Measurements from ENCODE around the gene MAPKBP1. TPM values are rescaled to one million over a fixed set of nuclear protein-coding genes. Genes with fewer than 3 reads are reported as not detected.

The MAPKBP1 gene
- total and polyA plus RNA-seq, 2 of the 8 experiments (the other 6 are each of a cell fraction or from before 2014, with no cell fraction given) = 4.3 to 11.3 TPM

DNA sequence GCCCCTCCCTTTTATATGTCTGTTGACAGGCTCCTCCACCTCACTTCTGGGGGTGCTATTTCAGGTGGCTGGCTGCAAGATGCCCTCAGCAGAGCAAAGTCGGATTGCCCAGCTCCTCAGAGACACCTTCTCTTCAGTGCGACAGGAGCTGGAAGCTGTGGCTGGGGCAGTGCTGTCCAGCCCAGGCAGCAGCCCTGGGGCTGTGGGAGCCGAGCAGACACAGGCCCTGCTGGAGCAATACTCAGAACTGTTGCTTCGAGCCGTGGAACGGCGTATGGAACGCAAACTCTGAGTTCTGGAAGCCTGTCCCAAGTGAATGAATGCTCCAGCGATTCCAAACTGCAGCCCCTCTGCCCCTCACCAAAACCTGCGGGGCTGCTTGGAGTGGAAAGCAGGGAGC is 50.9 kb downstream of the MAPKBP1 start:
- no peak for FAIRE-seq
- H3K79me1 ChIP-seq (ENCODE audit: low read depth, low read length) = no peaks in the 10 kb centered on the region
- peaks cover 10% of the 10 kb centered on the region; the same call in 1 of the 2 replicates for H3K23me2 ChIP-seq (ENCODE audit: low read depth, low read length)
- H2BK15ac ChIP-seq (ENCODE audit: low read length) = no peak overlapping the region
- no peak overlapping the region for H2BK120ac ChIP-seq (replicated peaks; ENCODE audit: low read depth, low read length)
- WGBS, 2 experiments (ENCODE audit: extremely low coverage in 1 of 2, insufficient coverage in 1 of 2, insufficient read length in 1 of 2, insufficient replicate concordance in 2 of 2, low coverage in 1 of 2, low lambda C conversion rate in 2 of 2, missing lambda C conversion rate in 1 of 2) = 95% methylated on average over 10 of the region's 10 CpGs; no CpG with 5 or more reads in 1 of the 2 experiments
- H3K18ac ChIP-seq (ENCODE audit: extremely low read depth, low read length) = no peak overlapping the region
- no peaks in the 10 kb centered on the region for H3K9me3 ChIP-seq (ENCODE audit: insufficient read depth in 2 of 2, low read depth in 1 of 2, low read length in 1 of 2)
- no peak overlapping the region for H3K4me3 ChIP-seq (ENCODE audit: extremely low read depth in 1 of 4, insufficient read depth in 2 of 4, low read depth in 3 of 4, low read length in 4 of 4)
- H3K23ac ChIP-seq (ENCODE audit: insufficient read length) = no peak overlapping the region
- H3K14ac ChIP-seq (ENCODE audit: insufficient read length) = no peak overlapping the region
- peaks cover 0 to 4% (median 2%) of the 10 kb centered on the region in 4 experiments; a peak in 4 of 7 replicates for H3K4me1 ChIP-seq (replicated peaks in 1 of 4; ENCODE audit: control insufficient read depth in 3 of 4, insufficient read depth in 4 of 4, low read length in 3 of 4)
- H3K4me2 ChIP-seq (ENCODE audit: insufficient read depth in 1 of 2, low read depth in 2 of 2, low read length in 2 of 2) = no peak overlapping the region
- H2BK12ac ChIP-seq (ENCODE audit: low read depth, low read length) = no peak overlapping the region
- H4K8ac ChIP-seq (ENCODE audit: extremely low read depth, insufficient read depth, low read length) = no peak overlapping the region
- CTCF ChIA-PET (ENCODE audit: partially characterized antibody) = interaction anchor here (0.6 to 2.1 kb wide), 8 partner anchors 13 to 118 kb away, joined by 3 to 14 read pairs (median 5); partner anchors contain the start of gene MAPKBP1
- no peak overlapping the region for H2BK5ac ChIP-seq (ENCODE audit: low read depth, low read length)
- no peak overlapping the region for H4K5ac ChIP-seq (ENCODE audit: insufficient read length, low read depth, low read length)
- H3K36me3 ChIP-seq (ENCODE audit: control insufficient read depth in 2 of 4, insufficient read depth in 4 of 4, low read length in 3 of 4) = no peaks in the 10 kb centered on the region; a peak in 1 of 8 replicates
- no peak overlapping the region for H3K27ac ChIP-seq (ENCODE audit: low read depth, low read length)
- H3K27me3 ChIP-seq (replicated peaks in 1 of 4; ENCODE audit: control insufficient read depth in 3 of 4, extremely low read depth in 1 of 4, insufficient read depth in 3 of 4, low read length in 3 of 4) = peaks cover 0 to 2% (median 0%) of the 10 kb centered on the region in 4 experiments; a peak in 1 of 7 replicates
- peaks cover 1 to 2% of the 10 kb centered on the region in 2 experiments for H4K20me1 ChIP-seq (replicated peaks in 1 of 2; ENCODE audit: control insufficient read depth in 1 of 2, insufficient read depth in 2 of 2, low read length in 2 of 2)
- POLR2A ChIA-PET (ENCODE audit: partially characterized antibody) = interaction anchor here (0.9 to 1.7 kb wide), 2 partner anchors 16 to 52 kb away, joined by 4 read pairs; no protein-coding TSS in a partner anchor
- no peak overlapping the region for H2AFZ ChIP-seq (ENCODE audit: low read length)
- H2AK5ac ChIP-seq (ENCODE audit: low read depth, low read length) = no peak overlapping the region
- H3K79me2 ChIP-seq (ENCODE audit: control insufficient read depth in 1 of 2, insufficient read depth in 2 of 2, low read length in 2 of 2) = no peaks in the 10 kb centered on the region
- no peak for DNase-seq (ENCODE audit: low read depth in 1 of 2, low spot score in 2 of 2)
- H2BK20ac ChIP-seq (ENCODE audit: low read length) = no peak overlapping the region
- no peak overlapping the region for H3K56ac ChIP-seq (replicated peaks; ENCODE audit: insufficient read length, low read depth, low read length)
- no peak overlapping the region for H4K91ac ChIP-seq (replicated peaks; ENCODE audit: insufficient read length, low read length)
- no peak overlapping the region for H3K4ac ChIP-seq (replicated peaks; ENCODE audit: insufficient read length, low read depth, low read length)
- H3K9ac ChIP-seq (replicated peaks in 1 of 4; ENCODE audit: extremely low read depth in 1 of 4, low read depth in 3 of 4, low read length in 3 of 4) = no peak overlapping the region
- TF ChIP-seq, protein P1, sequence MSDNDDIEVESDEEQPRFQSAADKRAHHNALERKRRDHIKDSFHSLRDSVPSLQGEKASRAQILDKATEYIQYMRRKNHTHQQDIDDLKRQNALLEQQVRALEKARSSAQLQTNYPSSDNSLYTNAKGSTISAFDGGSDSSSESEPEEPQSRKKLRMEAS (IDR thresholded peaks at IDR 0.05) = no peak
- TF ChIP-seq BRCA1 (IDR thresholded peaks at IDR 0.05; ENCODE audit: low read depth, low read length) (no peak), RNF2 (IDR thresholded peaks at IDR 0.05; ENCODE audit: borderline replicate concordance, low read depth, low read length, missing control alignments, poor library complexity, severe bottlenecking) (no peak), NRF1 (IDR thresholded peaks at IDR 0.05; ENCODE audit: low read depth, low read length) (no peak), RXRA (IDR thresholded peaks at IDR 0.05; ENCODE audit: insufficient read depth, low read depth, low read length) (no peak), SP2 (IDR thresholded peaks at IDR 0.05; ENCODE audit: low read length) (no peak), HDAC2 (IDR thresholded peaks at IDR 0.05; ENCODE audit: borderline replicate concordance in 1 of 2, low read depth in 2 of 2, low read length in 2 of 2) (no peak), CEBPB (IDR thresholded peaks at IDR 0.05; ENCODE audit: low read depth, low read length) (no peak), MAFK (IDR thresholded peaks at IDR 0.05; ENCODE audit: low read depth, low read length) (no peak), RAD21 (IDR thresholded peaks at IDR 0.05 in 1 of 2, conservative IDR thresholded peaks at IDR 0.05 in 1 of 2; ENCODE audit: low read depth in 2 of 2, low read length in 2 of 2) (no peak), EGR1 (IDR thresholded peaks at IDR 0.05; ENCODE audit: borderline replicate concordance, low read depth, low read length) (no peak)
- TF ChIP-seq, protein P2, sequence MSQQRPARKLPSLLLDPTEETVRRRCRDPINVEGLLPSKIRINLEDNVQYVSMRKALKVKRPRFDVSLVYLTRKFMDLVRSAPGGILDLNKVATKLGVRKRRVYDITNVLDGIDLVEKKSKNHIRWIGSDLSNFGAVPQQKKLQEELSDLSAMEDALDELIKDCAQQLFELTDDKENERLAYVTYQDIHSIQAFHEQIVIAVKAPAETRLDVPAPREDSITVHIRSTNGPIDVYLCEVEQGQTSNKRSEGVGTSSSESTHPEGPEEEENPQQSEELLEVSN (IDR thresholded peaks at IDR 0.05) = no peak

All from H1 (cell line).